ENCODE data around the gene MPRIP. TPM values are rescaled to one million over a fixed set of nuclear protein-coding genes. Genes with fewer than 3 reads are reported as not detected.

MPRIP gene
- total and polyA plus RNA-seq, 2 of the 13 experiments (the other 11 are each of a cell fraction or from before 2014, with no cell fraction given) = 50.2 to 52.4 TPM

DNA sequence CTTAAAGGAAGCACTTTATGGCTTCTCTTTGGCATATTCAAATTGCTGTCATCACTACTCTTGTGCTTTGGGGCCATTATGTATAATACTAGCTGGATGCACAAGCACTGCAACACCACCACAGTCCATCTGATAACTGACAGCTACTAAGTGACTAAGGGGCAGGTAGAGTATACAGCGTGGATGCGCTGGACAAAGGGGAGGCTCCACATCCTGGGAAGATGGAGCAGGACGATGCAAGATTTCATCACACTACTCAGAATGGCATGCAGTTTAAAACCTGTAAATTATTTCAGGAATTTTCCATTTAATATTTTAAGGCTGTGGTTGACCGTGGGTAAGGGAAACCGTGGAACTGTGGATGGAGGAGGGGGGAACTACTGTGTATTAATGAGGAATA, 25.0 kb downstream of the MPRIP start (continued):
- TF ChIP-seq, protein P1, sequence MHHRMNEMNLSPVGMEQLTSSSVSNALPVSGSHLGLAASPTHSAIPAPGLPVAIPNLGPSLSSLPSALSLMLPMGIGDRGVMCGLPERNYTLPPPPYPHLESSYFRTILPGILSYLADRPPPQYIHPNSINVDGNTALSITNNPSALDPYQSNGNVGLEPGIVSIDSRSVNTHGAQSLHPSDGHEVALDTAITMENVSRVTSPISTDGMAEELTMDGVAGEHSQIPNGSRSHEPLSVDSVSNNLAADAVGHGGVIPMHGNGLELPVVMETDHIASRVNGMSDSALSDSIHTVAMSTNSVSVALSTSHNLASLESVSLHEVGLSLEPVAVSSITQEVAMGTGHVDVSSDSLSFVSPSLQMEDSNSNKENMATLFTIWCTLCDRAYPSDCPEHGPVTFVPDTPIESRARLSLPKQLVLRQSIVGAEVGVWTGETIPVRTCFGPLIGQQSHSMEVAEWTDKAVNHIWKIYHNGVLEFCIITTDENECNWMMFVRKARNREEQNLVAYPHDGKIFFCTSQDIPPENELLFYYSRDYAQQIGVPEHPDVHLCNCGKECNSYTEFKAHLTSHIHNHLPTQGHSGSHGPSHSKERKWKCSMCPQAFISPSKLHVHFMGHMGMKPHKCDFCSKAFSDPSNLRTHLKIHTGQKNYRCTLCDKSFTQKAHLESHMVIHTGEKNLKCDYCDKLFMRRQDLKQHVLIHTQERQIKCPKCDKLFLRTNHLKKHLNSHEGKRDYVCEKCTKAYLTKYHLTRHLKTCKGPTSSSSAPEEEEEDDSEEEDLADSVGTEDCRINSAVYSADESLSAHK (CRISPR knock-in tag; IDR thresholded peaks at IDR 0.05; ENCODE audit: borderline replicate concordance) = no peak
- TF ChIP-seq ZSCAN31 (CRISPR knock-in tag; IDR thresholded peaks at IDR 0.05; ENCODE audit: low read depth) (no peak), ZNF441 (CRISPR knock-in tag; IDR thresholded peaks at IDR 0.05; ENCODE audit: borderline replicate concordance) (no peak), GATAD2A (CRISPR knock-in tag; IDR thresholded peaks at IDR 0.05) (peak; percentile 28; the same call in 1 of the 2 replicates)
- TF ChIP-seq, protein P2, sequence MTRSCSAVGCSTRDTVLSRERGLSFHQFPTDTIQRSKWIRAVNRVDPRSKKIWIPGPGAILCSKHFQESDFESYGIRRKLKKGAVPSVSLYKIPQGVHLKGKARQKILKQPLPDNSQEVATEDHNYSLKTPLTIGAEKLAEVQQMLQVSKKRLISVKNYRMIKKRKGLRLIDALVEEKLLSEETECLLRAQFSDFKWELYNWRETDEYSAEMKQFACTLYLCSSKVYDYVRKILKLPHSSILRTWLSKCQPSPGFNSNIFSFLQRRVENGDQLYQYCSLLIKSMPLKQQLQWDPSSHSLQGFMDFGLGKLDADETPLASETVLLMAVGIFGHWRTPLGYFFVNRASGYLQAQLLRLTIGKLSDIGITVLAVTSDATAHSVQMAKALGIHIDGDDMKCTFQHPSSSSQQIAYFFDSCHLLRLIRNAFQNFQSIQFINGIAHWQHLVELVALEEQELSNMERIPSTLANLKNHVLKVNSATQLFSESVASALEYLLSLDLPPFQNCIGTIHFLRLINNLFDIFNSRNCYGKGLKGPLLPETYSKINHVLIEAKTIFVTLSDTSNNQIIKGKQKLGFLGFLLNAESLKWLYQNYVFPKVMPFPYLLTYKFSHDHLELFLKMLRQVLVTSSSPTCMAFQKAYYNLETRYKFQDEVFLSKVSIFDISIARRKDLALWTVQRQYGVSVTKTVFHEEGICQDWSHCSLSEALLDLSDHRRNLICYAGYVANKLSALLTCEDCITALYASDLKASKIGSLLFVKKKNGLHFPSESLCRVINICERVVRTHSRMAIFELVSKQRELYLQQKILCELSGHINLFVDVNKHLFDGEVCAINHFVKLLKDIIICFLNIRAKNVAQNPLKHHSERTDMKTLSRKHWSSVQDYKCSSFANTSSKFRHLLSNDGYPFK (CRISPR knock-in tag; IDR thresholded peaks at IDR 0.05; ENCODE audit: borderline replicate concordance) = no peak

DNA sequence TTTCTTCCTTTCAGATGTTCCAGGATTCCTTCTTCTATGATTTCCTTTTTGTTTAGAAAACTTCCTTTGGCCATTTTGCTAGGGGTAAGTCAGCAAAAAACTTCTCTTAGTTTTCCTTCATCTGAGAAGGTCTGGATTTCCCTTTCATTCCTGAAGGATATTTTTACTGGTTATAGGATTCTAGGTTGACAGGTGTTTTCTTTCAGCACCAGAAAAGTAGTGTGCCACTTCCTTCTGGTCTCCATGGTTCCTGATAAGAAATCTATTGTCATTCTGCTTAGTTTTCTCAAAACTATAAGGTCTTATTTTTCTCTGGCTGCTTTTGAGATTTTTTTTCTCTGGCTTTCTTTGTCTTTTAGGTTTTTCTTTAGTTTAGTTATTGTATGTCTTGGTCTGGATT, 27.6 kb downstream of the MPRIP start:
- H4K20me1 ChIP-seq (ENCODE audit: insufficient read depth, low read length) = no peaks in the 10 kb centered on the region
- ChIA-PET CTCF (ENCODE audit: low intra/inter-chr PET ratio, low total read pairs) (no interaction called here), POLR2A (no interaction called here)
- H3K4me3 ChIP-seq (replicated peaks in 1 of 3; ENCODE audit: insufficient read depth in 1 of 3, low read depth in 2 of 3, low read length in 3 of 3) = no peak overlapping the region
- in situ Hi-C loops (cut with HindIII; ENCODE audit: extremely low pct_ligation_motif_present, low pct_unique_long_range_greater_than_20kb) = no loop called here
- H3K36me3 ChIP-seq (replicated peaks in 1 of 2; ENCODE audit: control insufficient read depth in 1 of 2, insufficient read depth in 2 of 2, low read length in 2 of 2) = peaks cover 3 to 12% of the 10 kb centered on the region in 2 experiments; a peak in 2 of 5 replicates
- H3K4me1 ChIP-seq (ENCODE audit: insufficient read depth, low read length) = peaks cover 24% of the 10 kb centered on the region
- intact Hi-C loops (cut with micrococcal nuclease; ENCODE audit: unreplicated experiment) = no loop called here
- no peak for ATAC-seq
- no peak overlapping the region for H2AFZ ChIP-seq (ENCODE audit: low read length)
- no peak overlapping the region for H3K27ac ChIP-seq (ENCODE audit: extremely low read length, insufficient read depth, low read length)
- no peak overlapping the region for H3K9ac ChIP-seq (ENCODE audit: insufficient read depth, low read depth, low read length)
- H3K9me3 ChIP-seq (ENCODE audit: low read length) = 0 out of 2 replicates have a peak, but pooled peaks cover 4% of the 10 kb centered on the region
- BruUV-seq (replicated peaks) = no TSS peak
- no peak for DNase-seq (ENCODE audit: low spot score)
- H3K79me2 ChIP-seq (ENCODE audit: insufficient read depth, low read length) = peaks cover 37% of the 10 kb centered on the region
- H3K4me2 ChIP-seq (ENCODE audit: low read depth, low read length) = no peak overlapping the region
- FAIRE-seq = no peak
- H3K27me3 ChIP-seq (ENCODE audit: control insufficient read depth in 1 of 2, insufficient read depth in 2 of 2, low read length in 2 of 2) = no peaks in the 10 kb centered on the region
- TF ChIP-seq MEIS2 (CRISPR knock-in tag; IDR thresholded peaks at IDR 0.05) (no peak), ZNF207 (IDR thresholded peaks at IDR 0.05; ENCODE audit: borderline replicate concordance) (no peak), NRL (CRISPR knock-in tag; IDR thresholded peaks at IDR 0.05; ENCODE audit: borderline replicate concordance) (no peak), GTF2F1 (IDR thresholded peaks at IDR 0.05; ENCODE audit: low read length) (no peak), ZNF781 (CRISPR knock-in tag; IDR thresholded peaks at IDR 0.05; ENCODE audit: borderline replicate concordance, not compliant biosample characterization) (no peak), KLF13 (CRISPR knock-in tag; IDR thresholded peaks at IDR 0.05) (no peak), JDP2 (CRISPR knock-in tag; IDR thresholded peaks at IDR 0.05; ENCODE audit: borderline replicate concordance) (no peak), BORCS8-MEF2B (CRISPR knock-in tag; IDR thresholded peaks at IDR 0.05) (no peak)
- TF ChIP-seq, protein P3, sequence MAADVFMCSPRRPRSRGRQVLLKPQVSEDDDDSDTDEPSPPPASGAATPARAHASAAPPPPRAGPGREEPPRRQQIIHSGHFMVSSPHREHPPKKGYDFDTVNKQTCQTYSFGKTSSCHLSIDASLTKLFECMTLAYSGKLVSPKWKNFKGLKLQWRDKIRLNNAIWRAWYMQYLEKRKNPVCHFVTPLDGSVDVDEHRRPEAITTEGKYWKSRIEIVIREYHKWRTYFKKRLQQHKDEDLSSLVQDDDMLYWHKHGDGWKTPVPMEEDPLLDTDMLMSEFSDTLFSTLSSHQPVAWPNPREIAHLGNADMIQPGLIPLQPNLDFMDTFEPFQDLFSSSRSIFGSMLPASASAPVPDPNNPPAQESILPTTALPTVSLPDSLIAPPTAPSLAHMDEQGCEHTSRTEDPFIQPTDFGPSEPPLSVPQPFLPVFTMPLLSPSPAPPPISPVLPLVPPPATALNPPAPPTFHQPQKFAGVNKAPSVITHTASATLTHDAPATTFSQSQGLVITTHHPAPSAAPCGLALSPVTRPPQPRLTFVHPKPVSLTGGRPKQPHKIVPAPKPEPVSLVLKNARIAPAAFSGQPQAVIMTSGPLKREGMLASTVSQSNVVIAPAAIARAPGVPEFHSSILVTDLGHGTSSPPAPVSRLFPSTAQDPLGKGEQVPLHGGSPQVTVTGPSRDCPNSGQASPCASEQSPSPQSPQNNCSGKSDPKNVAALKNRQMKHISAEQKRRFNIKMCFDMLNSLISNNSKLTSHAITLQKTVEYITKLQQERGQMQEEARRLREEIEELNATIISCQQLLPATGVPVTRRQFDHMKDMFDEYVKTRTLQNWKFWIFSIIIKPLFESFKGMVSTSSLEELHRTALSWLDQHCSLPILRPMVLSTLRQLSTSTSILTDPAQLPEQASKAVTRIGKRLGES (CRISPR knock-in tag; IDR thresholded peaks at IDR 0.05; ENCODE audit: borderline replicate concordance) = no peak
- TF ChIP-seq, protein P4, sequence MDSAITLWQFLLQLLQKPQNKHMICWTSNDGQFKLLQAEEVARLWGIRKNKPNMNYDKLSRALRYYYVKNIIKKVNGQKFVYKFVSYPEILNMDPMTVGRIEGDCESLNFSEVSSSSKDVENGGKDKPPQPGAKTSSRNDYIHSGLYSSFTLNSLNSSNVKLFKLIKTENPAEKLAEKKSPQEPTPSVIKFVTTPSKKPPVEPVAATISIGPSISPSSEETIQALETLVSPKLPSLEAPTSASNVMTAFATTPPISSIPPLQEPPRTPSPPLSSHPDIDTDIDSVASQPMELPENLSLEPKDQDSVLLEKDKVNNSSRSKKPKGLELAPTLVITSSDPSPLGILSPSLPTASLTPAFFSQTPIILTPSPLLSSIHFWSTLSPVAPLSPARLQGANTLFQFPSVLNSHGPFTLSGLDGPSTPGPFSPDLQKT (CRISPR knock-in tag; IDR thresholded peaks at IDR 0.05; ENCODE audit: borderline replicate concordance) = no peak
